ENCODE measurements around the gene CCNF. TPM values are rescaled to one million over a fixed set of nuclear protein-coding genes. Genes with fewer than 3 reads are reported as not detected.

The CCNF gene
- total and polyA plus RNA-seq, 2 of the 4 experiments (the other 2 are of a cell fraction), result 8.2 to 20.1 TPM

GRCh38 chr16:2482249-2482648, 53.0 kb downstream of the CCNF start:
- peak overlapping the region; percentile 85; the same call in 1 of the 2 replicates for H3K4me2 ChIP-seq (ENCODE audit: low read depth, low read length)
- peaks cover 21% of the 10 kb centered on the region for H3K4me1 ChIP-seq (ENCODE audit: control insufficient read depth, insufficient read depth, low read length)
- H2AFZ ChIP-seq (replicated peaks; ENCODE audit: low read length, poor library complexity), result peak overlapping the region; percentile 91
- H2BK15ac ChIP-seq (ENCODE audit: low read depth, low read length), result 0 out of 3 replicates have a peak overlapping the region, but pooled peaks have one; percentile 18
- TF ChIP-seq RFX5 (IDR thresholded peaks at IDR 0.05; ENCODE audit: low read depth, low read length) (no peak), ELK1 (IDR thresholded peaks at IDR 0.05; ENCODE audit: borderline replicate concordance, low read depth, low read length) (no peak), CHD1 (IDR thresholded peaks at IDR 0.05; ENCODE audit: low read depth, low read length) (no peak), MAZ (IDR thresholded peaks at IDR 0.05; ENCODE audit: borderline replicate concordance, low read depth, low read length) (no peak), POLR2A (IDR thresholded peaks at IDR 0.05; ENCODE audit: low read depth, low read length) (no peak), CEBPB (IDR thresholded peaks at IDR 0.05; ENCODE audit: low read depth, low read length) (no peak), RCOR1 (IDR thresholded peaks at IDR 0.05; ENCODE audit: insufficient replicate concordance, low read length) (no peak), FOS (IDR thresholded peaks at IDR 0.05; ENCODE audit: low read depth, low read length) (no peak), MAFK (IDR thresholded peaks at IDR 0.05; ENCODE audit: low read depth, low read length) (no peak), SMC3 (IDR thresholded peaks at IDR 0.05; ENCODE audit: low read depth, low read length) (no peak), BHLHE40 (IDR thresholded peaks at IDR 0.05; ENCODE audit: low read depth, low read length) (no peak), CTCF (conservative IDR thresholded peaks at IDR 0.05; ENCODE audit: low read depth, low read length) (no peak), NFE2L2 (IDR thresholded peaks at IDR 0.05; ENCODE audit: low read depth, low read length) (no peak), MXI1 (IDR thresholded peaks at IDR 0.05; ENCODE audit: borderline replicate concordance, low read depth, low read length) (no peak), USF2 (IDR thresholded peaks at IDR 0.05; ENCODE audit: low read depth, low read length) (no peak), RAD21 (IDR thresholded peaks at IDR 0.05; ENCODE audit: low read length) (no peak)
- peaks cover 6% of the 10 kb centered on the region; the same call in 1 of the 2 replicates for H3K9me1 ChIP-seq (ENCODE audit: insufficient read depth, low read length)
- dilution Hi-C loops (cut with HindIII; ENCODE audit: low sequenced_read_pairs, unreplicated experiment), result no loop called here
- peak overlapping the region; percentile 63 for H2BK5ac ChIP-seq (ENCODE audit: low read depth, low read length, poor library complexity, severe bottlenecking)
- H3K79me1 ChIP-seq (ENCODE audit: low read depth in 1 of 2, low read length in 2 of 2), result peaks cover 30 to 73% of the 10 kb centered on the region in 2 experiments
- no peak overlapping the region for H3K56ac ChIP-seq (ENCODE audit: extremely low read depth, insufficient read depth, low read length)
- no peaks in the 10 kb centered on the region for H3K9me3 ChIP-seq (ENCODE audit: control insufficient read depth, insufficient read depth, low read length)
- H3K18ac ChIP-seq (ENCODE audit: low read depth, low read length), result peak overlapping the region; percentile 56; the same call in 1 of the 2 replicates
- no peak overlapping the region for H2BK120ac ChIP-seq (ENCODE audit: low read depth, low read length)
- peak overlapping the region; percentile 61; the same call in 1 of the 2 replicates for H3K14ac ChIP-seq (replicated peaks; ENCODE audit: low read depth, low read length)
- intact Hi-C loops (cut with micrococcal nuclease), result no loop called here
- H3K9ac ChIP-seq (ENCODE audit: low read depth, low read length), result peak overlapping the region; percentile 53; the same call in 1 of the 2 replicates
- DNase-seq (no peak), ATAC-seq (ENCODE audit: low read depth) (no peak)
- no peak overlapping the region for H3K4me3 ChIP-seq (ENCODE audit: insufficient read depth, low read depth, low read length)
- H3K23ac ChIP-seq (ENCODE audit: low read depth, low read length), result no peak overlapping the region
- H3K27me3 ChIP-seq (ENCODE audit: control insufficient read depth, insufficient read depth, low read length), result no peaks in the 10 kb centered on the region
- peak overlapping the region; percentile 52 for H3K27ac ChIP-seq (ENCODE audit: insufficient read depth, low read length)
- peak overlapping the region; percentile 98 for H4K5ac ChIP-seq (ENCODE audit: low read depth, low read length)
- ChIA-PET POLR2A (ENCODE audit: unreplicated experiment) (no interaction called here), CTCF (interaction anchor here (0.6 kb wide), 1 partner anchor 10 kb away, joined by 3 read pairs; no protein-coding TSS in a partner anchor)
- peak overlapping the region; percentile 88; the same call in 1 of the 2 replicates for H2AK5ac ChIP-seq (ENCODE audit: low read depth, low read length)
- no peak overlapping the region for H2BK20ac ChIP-seq (ENCODE audit: low read depth, low read length)
- H3K4ac ChIP-seq (ENCODE audit: low read depth, low read length), result peak overlapping the region; percentile 86
- peak overlapping the region; percentile 92 for H2AK9ac ChIP-seq (replicated peaks; ENCODE audit: low read depth, low read length, poor library complexity)
- BruUV-seq (replicated peaks), result no TSS peak
- 69% methylated on average over 5 of the region's 13 CpGs; no CpG with 5 or more reads in 1 of the 2 experiments for WGBS, 2 experiments (ENCODE audit: extremely low coverage in 2 of 2, insufficient read length in 1 of 2)
- peak overlapping the region; percentile 43; the same call in 1 of the 2 replicates for H4K91ac ChIP-seq (ENCODE audit: insufficient read depth, low read depth, low read length)
- peaks cover 15% of the 10 kb centered on the region for H4K20me1 ChIP-seq (ENCODE audit: insufficient read depth, low read length)
- in situ Hi-C loops (cut with MboI; ENCODE audit: low sequenced_read_pairs), result no loop called here
- H3K36me3 ChIP-seq (ENCODE audit: control insufficient read depth, insufficient read depth, low read length), result no peaks in the 10 kb centered on the region
- H4K8ac ChIP-seq (ENCODE audit: low read depth in 2 of 2, low read length in 2 of 2), result peak overlapping the region in 1 of 2 experiments; percentile 91; a peak in 2 of 4 replicates

Data from IMR-90 (cell line).